GM18520 (cell line): Measurements from ENCODE around the gene GATB.

Experiments
- ATAC-seq: cut with Tn5 transposase; IDR thresholded peaks from one replicate; pipeline ENCODE4 v1.9.1; 2021; ENCODE audit not compliant: unreplicated experiment

GATB gene

DNA sequence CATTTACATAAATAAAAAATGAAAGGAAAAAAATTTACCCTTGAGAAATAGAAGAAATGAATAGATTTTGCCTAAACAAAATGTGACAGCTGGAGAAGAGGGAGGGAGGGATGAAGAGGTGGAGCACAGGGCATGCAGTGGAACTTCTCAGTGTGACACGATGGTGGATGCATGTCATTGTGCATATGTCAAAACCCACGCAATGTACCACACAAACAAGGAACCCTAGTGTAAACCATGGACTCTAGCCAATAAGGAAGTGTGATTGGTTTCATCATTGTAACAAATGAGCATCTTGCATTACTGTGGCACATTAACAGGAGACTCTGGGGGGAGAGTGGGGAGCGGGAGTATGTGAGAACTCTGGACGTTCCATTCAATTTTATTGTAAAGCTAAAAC is 58.6 kb downstream of the GATB start:
- no peak for ATAC-seq

DNA sequence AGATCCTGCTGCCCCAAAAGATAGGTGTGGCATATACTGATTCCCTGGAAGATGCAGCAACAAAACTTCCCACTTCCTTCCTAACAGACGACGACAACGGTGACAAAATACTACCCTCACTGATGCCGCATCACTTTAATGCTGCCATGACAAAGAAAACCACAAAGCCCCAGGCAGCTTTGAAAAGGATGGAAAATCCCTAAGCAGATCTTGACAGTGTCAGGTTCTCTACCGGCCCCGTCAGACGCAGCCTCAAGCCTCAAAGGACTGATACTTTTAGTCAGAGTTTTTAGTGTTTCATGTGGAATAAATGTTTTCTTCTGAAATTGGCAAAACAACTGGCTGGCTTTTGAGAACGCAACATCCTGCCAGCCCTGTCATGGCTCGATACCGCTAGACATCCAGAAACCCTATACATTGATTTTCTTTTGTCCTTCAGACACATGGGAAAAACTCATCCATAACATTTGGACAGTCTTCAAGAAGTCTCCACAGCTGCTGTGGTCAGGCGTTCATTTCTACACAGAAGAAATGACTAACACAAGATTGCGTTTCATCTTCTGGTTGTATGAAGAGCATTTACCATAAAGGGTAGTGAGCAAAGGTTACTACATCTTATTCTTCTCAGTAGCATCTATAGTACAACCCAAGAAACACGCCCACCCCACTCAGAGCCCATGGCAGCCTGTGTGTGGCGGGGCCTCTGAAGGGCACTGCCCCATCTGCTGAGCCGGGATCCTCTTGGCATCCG is 60.1 kb downstream of the GATB start:
- no peak for ATAC-seq

DNA sequence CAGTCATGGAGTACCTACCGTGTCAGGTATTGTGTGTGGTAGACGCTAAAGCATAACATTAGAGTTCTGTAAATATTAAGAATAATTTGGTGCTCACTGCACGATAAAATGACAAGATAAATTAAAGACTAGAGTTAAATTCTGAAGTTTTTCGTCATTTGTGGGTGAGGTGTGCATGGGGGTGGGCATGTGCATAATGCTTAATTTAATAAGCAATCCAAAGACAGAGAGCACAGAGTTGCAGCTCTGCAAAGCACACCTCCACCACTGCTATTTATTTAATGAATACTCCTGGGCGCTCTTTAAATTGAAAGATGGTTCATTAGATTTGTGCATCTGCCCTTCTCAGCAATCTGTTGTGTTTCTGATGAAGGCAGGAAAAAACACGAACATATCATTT is 62.6 kb downstream of the GATB start:
- ATAC-seq = no peak

DNA sequence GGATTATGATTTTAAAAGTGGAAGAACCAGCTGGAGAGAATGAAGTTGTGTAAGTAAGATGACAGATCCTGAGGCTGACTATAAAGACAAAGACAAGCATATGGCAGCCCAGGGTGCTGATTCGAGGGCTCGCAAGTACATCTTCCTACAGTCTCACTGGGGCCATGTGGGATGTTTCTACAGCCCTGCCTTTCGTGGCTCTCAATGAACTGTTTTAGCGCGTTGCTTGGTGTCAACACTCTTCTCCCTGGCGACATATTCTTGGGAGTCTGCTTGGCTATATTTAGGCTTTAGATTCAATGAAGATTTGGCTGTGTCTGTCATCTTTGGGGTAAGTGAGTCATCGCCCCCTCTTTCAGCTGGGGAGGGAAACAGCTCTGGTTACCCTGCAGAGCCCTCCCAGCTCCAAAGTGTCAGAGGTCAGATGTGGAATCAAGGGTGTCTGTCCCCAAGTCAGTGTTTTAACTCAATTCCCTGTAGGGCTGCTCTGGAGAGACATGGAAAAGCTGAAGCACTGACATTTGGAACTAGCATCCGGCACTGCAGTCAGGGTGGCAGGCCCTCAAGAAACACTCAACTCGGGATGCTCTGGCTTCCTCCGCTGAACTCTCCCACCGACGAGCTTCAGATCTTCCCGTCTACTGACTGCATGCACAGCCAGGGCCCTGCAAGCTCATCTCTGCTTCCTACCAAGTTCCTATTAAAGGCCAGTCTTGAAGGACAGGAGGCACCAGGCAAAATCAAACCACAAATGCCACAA is 65.7 kb downstream of the GATB start:
- no peak for ATAC-seq

DNA sequence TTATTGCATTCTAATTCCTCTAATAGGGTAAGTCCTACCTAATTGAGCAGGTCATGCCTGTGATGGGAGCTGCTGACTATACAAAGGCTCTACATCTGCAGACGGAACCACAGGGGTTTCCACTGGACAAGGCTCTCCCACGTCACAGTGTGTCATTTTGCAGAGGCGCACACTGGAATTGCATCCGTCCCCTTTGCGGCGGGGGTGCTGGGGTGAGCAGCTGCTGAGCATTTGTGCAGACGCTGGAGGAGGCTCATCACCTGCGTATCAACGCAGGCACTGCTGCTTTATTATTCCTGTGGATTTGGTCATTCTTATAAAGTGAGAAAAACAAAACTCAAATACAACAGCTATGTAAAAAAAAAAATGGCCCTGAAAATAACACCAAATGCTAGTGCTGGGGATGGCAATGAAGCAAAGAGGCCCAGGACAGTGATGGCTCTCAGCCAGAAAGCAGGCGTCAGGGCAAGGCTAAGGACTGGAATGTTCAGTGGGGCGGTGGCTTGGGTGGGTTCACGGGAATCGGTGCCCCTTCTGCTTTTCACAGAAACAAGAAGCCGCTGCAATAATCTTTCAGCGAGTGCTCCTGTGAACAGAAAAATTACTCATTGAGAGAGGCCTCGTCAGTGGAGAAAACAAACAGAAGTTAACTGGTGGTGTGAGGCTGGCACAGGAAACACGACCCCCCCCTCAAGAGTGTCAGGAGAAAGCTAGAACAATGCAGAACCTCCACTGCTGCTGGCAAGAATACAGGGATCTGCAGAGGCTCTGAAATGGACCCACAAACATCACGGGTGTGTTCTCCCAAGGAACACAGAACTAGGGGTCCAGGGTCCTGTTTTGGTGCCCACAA is 67.8 kb downstream of the GATB start:
- ATAC-seq = no peak

DNA sequence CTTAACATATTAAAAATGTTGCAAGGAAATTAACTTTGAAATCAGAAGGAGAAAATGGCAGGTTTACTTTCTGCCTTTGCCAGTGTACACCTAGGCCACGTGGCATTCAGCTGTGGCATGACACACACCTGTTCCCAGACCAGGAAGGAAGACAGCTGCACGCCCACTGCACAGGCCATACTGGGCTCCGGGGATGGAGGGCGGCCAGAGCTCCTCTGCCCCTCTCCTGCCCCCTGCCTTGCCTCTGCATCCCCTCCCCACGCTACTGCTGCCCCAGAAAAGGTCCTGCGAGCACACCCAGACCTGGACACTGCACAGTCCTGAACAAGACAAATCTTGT is 68.4 kb downstream of the GATB start:
- no peak for ATAC-seq

DNA sequence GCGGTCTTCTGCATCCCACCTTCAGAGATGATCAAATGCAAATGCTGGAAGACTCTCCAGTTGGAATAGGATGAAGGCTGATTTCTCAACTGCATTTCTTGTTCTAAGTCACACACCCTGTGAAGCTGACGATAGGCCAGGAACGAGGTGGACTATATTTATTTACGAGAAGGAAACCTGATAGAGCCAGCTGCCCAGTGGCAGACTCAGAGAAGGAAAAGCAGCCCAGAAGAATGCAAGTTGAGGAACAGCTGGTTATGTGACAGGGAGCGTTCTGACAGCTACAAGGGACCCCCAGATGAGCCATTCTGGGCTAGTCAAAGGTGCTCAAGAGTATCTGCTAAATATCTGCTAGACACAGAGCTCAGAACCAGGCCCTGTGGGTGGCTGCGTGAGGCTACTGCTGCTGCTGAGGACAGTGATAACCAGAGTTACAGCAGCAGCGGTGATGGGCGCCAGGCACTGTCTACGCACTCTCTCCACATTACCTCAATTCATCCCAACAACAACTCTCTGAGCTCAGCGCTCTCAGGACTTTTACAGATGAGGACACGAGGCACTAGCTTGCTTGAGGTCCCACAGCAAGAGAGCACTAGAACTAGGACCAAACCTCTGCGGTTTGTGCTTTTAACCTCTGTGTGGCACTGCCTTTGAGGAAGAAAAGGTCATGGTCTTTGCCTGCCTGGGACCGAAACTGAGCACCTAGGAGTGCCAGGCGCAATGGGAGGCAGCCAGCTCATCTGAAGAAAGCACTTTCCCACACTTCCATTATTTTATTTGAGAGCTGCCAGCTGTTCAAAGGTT is 69.0 kb downstream of the GATB start:
- ATAC-seq = no peak

DNA sequence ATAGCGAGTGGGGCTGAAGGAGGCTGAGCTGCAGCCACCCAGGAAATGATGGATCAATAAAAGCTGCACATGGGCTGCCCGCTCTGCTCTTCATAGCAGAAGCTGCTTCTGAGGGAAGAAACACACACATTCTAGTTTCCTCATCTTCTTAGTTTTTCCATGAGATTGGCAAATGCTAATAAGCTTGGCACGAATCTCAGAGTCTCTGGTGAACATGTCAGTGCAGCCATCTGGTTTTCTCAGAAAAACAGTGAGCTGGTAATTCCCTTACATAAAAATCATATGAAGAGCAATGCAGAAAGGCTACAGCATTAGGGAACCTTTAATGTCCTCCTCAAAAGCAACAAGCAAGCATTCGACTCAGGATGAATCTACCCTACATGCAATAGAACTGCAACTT is 69.9 kb downstream of the GATB start:
- no peak for ATAC-seq

DNA sequence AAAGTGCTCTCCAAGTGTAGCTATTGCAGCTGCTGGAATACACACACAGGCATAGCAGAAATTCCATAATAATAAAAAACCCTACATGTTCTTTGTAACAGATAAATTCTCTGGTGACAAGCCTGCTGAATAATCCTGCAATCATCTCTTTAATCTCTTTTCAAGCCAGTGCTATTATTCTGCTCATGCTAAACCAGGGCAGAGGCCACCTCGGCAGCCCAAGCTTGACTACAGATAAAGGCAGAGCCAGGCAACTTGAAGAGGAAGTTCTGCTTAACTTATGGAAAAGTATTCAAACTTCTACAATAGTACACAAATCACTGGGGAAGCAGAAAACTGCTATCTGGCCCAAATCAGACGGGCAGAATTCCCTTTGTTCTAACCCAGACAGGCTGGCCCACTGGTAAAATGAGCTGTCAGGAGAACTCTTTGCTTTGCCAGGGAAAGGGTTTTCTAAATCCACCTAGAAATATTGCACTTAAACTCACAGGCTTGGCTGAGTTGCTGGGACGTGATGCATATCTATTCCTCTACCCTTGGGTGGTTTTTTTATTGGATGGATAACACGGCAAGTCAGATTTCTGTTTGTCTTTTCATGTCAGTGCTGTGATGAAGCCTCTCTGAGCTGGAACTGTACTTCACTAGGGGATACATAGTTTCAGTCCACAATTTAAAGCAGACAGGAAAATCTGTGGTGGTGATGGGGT is 70.5 kb downstream of the GATB start:
- ATAC-seq = no peak

DNA sequence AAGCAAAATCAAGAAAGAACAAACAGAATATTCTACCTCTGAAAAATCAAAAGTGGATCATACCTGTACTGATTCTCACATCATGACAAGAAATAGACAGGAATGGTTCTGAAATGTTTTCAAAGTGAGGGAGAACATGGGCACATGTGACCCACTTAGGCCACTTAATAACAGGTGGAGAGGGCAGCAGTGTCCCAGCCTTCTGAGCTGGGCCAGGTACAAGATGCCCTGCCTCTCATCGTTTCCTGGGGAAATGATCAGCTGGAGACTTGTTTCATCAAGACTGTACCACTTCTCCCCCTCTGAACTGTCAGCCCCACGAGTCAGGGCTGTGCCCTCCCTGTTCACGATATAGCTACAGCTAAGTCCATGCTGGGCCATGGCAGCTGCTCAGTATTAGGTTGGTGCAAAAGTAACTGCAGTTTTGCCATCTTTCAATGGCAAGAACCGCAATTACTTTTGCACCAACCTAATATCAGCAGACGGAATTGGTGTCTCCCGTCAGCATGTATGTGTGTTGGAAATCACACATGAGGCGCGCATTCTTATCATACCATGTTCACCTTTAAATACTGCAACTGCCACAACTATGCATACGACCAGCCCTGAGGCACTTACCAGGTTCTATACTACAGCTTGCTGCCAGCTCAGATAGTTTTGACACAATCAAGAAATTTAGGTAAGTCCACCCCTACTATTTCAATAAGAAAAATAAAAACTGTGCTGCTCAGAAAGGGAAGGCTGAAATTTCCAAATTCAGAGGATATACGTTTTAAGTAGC is 71.4 kb downstream of the GATB start:
- ATAC-seq = no peak

DNA sequence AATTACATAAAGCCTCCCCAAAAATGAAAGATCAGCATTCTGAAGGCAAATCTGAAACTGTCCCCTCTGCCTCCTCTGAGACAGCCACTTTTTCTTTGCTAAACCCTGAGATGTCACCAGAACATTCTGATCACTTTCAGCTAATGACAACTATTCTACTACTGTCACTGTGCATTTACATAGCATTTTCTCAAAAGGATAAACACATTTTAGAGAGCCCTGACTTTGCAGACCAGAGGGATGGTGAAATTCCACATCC is 72.1 kb downstream of the GATB start:
- no peak for ATAC-seq

DNA sequence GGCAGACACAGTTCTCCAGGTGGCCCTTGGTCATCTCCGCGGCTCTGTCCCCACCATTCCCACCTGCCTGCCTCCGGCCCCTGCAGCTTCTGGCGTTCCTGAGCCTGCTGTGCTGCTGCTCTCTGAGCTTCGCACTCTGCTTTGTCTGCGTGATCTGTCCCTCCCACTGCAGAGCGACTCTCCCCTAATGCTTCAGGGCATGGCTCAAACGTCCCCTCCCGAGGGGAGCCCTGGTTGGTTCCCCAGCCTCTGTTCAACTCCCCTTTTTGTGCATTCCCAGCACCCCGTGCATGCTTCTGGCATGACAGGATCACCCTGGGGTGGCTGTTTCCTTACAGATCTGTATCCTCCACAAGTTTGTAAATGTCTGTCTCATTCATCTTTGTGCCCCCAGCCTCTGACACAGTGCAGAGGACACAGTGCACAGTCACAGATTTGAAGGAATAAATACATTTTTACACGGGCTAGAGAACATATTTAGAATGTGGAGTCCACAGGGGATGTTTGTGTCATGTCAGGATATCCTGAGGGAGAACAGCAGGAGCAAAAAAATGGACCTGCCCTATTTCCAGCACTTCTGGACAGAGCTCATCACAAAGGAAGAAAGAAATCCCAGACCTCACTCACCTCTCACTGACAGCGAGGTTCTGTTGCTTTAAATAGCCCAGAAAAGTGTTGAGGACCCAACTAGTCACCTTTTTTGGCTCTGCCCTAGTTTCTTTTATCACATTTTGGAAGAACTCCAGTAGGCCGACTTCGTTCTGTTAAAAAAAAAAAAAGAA is 72.6 kb downstream of the GATB start:
- no peak for ATAC-seq

DNA sequence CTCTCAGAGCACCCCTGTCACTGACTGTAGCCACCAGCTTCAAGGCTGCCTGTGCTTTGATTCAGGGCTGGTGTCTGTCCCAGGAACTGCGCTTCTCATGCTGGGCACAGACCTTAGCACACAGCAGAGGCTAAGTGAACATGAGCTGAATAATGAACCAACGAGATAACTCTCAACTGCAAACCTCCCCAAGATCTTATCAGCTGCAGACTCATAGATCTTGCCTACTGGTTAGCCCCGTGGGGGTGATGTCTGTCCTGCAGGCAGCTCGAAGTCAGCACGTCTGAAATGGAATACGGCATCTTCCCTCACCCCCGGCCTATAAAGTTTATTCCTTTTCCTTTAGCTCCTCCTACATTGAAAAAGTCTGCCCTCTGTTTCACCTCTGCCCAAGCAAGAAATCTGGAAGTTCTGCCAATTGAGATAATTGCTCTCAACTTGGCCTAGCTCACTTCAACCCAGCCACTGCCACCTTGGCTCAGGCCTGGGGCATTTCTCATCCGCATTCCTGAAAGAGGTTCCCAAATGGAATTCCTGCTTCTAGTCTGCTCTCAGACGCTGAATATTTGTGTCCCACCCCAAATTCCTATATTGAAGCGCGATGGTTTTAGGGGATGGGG is 73.7 kb downstream of the GATB start:
- ATAC-seq = no peak

DNA sequence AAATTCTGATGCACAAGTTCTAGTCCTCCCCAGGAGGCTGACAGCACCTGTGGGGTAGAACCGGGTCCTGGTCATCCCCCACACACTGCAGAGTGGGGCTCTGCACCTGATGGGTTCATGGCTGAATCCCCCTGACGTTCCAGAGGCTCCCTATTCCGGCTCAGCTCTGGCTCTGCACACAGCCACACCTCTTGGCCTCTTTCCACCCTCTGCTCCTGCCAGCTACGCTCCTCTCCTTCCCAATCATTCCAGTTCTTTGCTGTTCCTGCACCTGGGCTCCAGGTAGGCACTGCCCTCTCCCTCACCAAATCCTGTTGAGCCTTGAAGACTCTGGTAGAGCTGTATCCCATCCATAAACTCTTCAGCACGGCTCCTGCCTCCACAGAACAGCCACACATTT is 75.5 kb downstream of the GATB start:
- no peak for ATAC-seq

DNA sequence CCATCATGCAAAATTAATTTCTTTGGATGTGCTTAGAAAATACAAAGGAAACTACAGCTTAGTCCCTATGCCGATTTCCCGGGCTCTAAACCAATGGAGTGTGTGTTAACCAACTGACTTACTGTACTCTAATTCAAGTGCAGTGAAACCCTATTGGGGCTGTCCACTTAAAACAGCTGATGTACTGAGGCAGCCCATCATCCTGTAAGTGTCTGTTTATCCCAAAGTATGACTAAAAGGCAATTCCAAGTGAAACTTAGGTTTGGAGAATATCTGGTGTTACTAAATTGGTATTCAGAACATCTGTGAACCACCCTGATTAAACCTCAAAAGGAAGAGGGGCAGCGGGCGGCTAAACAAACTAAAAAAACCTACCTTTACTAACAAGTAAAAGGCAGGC is 79.7 kb downstream of the GATB start:
- ATAC-seq = no peak

DNA sequence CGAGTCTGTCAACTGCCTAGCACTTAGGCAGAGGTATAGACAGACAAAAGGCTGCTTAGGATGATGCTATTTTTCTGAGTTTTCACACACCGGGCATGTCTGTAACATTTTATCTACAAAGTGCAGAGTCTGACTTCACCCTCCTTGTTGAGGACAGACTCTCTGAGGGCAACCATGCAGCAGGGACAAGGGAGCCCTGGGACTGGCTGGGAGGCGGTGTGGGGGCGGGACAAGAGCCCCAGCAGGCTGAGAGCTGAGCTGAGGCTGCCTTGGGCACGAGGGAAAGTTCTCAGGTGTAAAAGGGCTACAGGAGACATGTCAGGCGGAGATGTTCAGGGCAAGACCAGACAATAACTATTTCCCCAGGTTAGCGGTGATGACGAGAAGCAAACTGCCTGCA is 81.6 kb downstream of the GATB start:
- ATAC-seq = no peak

DNA sequence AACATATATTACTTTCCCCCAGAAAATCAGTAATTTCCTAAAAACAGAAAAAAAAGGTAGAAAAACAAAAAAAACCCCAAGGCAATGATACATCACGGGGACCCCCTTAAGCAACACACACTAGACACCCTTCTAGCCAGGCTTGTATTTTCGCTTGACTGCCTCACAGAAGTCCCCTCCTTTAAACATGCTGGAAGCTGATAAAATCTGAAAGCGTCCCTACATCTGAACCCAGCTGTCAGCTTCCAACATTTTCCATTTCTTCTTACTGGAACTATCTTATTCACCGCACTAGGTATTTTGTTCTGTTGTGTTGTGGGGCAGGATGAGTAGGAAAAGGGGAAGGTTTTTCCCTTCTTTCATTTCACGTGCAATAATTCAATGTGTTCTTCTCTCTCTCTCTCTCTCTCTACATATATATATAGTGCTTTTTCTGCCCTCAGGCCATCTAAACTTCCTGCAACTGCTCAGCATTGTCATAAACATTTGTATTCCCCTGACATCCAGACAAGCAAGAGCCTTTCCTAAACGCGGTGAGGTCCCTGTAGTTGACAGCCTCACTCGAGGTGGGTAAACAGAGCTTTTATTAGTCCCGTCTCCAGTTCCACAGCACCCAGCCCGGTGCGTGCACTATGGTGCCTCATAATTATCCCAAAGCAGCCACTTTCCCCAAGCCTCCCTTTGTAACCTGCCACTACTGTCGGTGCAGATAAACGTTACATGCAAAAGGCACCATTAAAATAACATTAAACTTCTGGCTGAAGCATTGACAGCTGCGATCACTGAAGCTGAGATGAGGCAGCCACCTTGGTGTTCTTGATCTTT is 82.5 kb downstream of the GATB start:
- ATAC-seq = no peak

DNA sequence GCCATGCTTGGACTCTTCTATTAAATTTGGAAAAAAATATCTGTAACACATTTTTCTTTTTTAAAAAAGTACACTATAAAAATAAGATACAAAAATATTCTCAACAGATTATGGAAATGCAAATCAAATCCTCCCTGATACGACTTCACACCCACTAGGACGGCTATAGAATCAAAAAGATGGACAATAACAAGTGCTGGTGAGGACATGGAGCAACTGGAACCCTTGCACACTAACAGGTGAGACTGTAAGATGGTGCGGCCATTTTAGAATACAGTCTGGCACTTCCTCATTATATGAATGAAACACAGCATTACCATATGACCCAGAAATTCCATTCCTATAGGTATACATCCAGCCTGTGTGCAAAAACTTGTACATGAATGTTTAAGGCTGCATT is 83.6 kb downstream of the GATB start:
- no peak for ATAC-seq
